T-helper 17 cell (primary cell): ENCODE data around the gene DST. TPM values are rescaled to one million over a fixed set of nuclear protein-coding genes. Genes with fewer than 3 reads are reported as not detected.
"Not testable (repeated sequence)": the region's sequence is repeated elsewhere in the genome, so short reads cannot be mapped to it uniquely, and the experiment has no call there.

ENCODE experiments used
- ATAC-seq: fragments of 150-1000 bp; cut with Tn5 transposase; 2 replicates; pipeline ENCODE4 v1.10.0; 2021; ENCODE audit warnings: mild to moderate bottlenecking, moderate library complexity
- DNase-seq, 3 donors: peaks; one replicate each; pipeline versions ENCODE4 v3.0.0 to v3.0.0-alpha.2; 2020 to 2021
- H3K9me3 ChIP-seq: one replicate; pipeline ENCODE4 v1.7.0; 2013; ENCODE audit warnings: low read length, mild to moderate bottlenecking; ENCODE audit not compliant: control insufficient read depth, poor library complexity, severe bottlenecking
- H3K27ac Mint-ChIP-seq: one replicate; pipeline ENCODE4 v1.8.0; 2022; ENCODE audit warnings: mild to moderate bottlenecking, moderate library complexity, mixed read lengths
- H3K27me3 Mint-ChIP-seq: one replicate; pipeline ENCODE4 v1.8.0; 2022; ENCODE audit warnings: mixed read lengths
- H3K36me3 Mint-ChIP-seq: one replicate; pipeline ENCODE4 v1.8.0; 2022; ENCODE audit warnings: low read depth, mixed read lengths
- H3K4me1 Mint-ChIP-seq: one replicate; pipeline ENCODE4 v1.8.0; 2022; ENCODE audit warnings: mild to moderate bottlenecking, mixed read lengths
- H3K4me3 Mint-ChIP-seq: one replicate; pipeline ENCODE4 v1.8.0; 2022; ENCODE audit warnings: mild to moderate bottlenecking, moderate library complexity, mixed read lengths
- total RNA-seq, 4 donors: library from RNA in 2 of 4; stranded (reverse) in 2 of 4; gene quantifications; one replicate each; pipeline ENCODE4 v1.2.3 and lab custom pipeline; 2022 to 2026

DST gene
- total RNA-seq, 2 donors from 2014 or later, result 12.6 to 29.6 TPM

- no peaks in the 10 kb centered on the region for H3K36me3 Mint-ChIP-seq
- H3K9me3 ChIP-seq, result no peaks in the 10 kb centered on the region
- no peak for ATAC-seq
- no peaks in the 10 kb centered on the region for H3K27me3 Mint-ChIP-seq
- no peak overlapping the region for H3K4me3 Mint-ChIP-seq
- no peak for DNase-seq
- H3K27ac Mint-ChIP-seq, result no peak overlapping the region
- no peaks in the 10 kb centered on the region for H3K4me1 Mint-ChIP-seq
These were observed 145.4 kb downstream of the DST start for GRCh38 chr6:56497240-56497639.

GRCh38 chr6:56496650-56497049, 146.0 kb downstream of the DST start:
- H3K4me1 Mint-ChIP-seq, H3K4me3 Mint-ChIP-seq, H3K27me3 Mint-ChIP-seq, H3K36me3 Mint-ChIP-seq, ATAC-seq, H3K27ac Mint-ChIP-seq, H3K9me3 ChIP-seq, DNase-seq: not testable (repeated sequence)

GRCh38 chr6:56495654-56496053, 147.0 kb downstream of the DST start:
- ATAC-seq (no peak), DNase-seq (no peak)
- no peaks in the 10 kb centered on the region for H3K9me3 ChIP-seq
- Mint-ChIP-seq H3K36me3 (no peaks in the 10 kb centered on the region), H3K4me1 (no peaks in the 10 kb centered on the region), H3K27ac (no peak overlapping the region), H3K27me3 (no peaks in the 10 kb centered on the region), H3K4me3 (no peak overlapping the region)

GRCh38 chr6:56491606-56492328, 150.9 kb downstream of the DST start:
- Mint-ChIP-seq H3K27me3 (no peaks in the 10 kb centered on the region), H3K36me3 (no peaks in the 10 kb centered on the region), H3K4me3 (no peak overlapping the region), H3K27ac (no peak overlapping the region), H3K4me1 (no peaks in the 10 kb centered on the region)
- no peaks in the 10 kb centered on the region for H3K9me3 ChIP-seq
- no peak for DNase-seq
- ATAC-seq, result no peak

DNA sequence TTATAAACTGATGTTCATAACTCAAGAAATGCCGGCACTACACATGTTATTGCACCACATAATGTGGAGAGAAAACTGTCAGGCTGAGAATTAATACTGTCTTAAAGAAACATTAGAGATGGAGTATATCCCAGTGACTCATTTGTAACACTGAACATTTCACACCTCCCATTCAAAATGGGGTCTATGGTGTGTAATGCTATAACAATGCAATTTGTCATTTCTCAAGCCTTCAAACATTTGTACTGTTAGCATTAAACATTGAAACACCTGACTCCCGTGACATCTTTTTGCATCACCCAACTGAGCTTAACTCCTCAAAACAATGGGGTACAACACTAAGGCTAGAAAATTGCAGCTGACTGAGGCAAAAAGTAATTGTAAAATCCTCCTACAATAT, 151.7 kb downstream of the DST start:
- Mint-ChIP-seq H3K36me3 (peaks cover 4% of the 10 kb centered on the region), H3K27ac (no peak overlapping the region), H3K4me1 (no peaks in the 10 kb centered on the region), H3K4me3 (no peak overlapping the region), H3K27me3 (no peaks in the 10 kb centered on the region)
- ATAC-seq (no peak), DNase-seq (no peak)
- H3K9me3 ChIP-seq, result no peaks in the 10 kb centered on the region

DNA sequence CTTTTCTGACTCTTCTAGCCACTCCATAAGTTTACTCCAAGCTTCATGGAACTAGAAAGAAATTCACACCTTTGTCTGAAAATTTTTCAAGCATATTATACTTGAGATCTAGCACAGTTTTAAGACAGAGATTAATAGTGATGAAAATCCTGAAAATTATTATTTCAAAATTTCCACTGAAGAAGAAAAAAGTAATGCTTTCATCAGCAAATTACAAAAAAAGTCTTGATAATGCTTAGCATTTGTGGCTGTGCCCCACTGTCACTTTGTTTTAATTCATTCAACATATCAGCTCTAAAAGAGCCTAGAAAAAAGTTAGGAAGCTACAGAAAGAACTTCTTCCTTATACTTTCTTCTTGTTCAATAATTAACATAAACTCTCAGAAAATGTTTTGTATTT, 153.1 kb downstream of the DST start:
- DNase-seq (no peak), ATAC-seq (no peak)
- H3K4me1 Mint-ChIP-seq, result no peaks in the 10 kb centered on the region
- H3K36me3 Mint-ChIP-seq, result peaks cover 4% of the 10 kb centered on the region
- no peaks in the 10 kb centered on the region for H3K27me3 Mint-ChIP-seq
- no peak overlapping the region for H3K27ac Mint-ChIP-seq
- no peaks in the 10 kb centered on the region for H3K9me3 ChIP-seq
- H3K4me3 Mint-ChIP-seq, result no peak overlapping the region

GRCh38 chr6:56488281-56488680, 154.4 kb downstream of the DST start:
- Mint-ChIP-seq H3K27me3 (no peaks in the 10 kb centered on the region), H3K27ac (no peak overlapping the region), H3K4me1 (no peaks in the 10 kb centered on the region), H3K4me3 (no peak overlapping the region), H3K36me3 (peaks cover 4% of the 10 kb centered on the region)
- no peak for ATAC-seq
- no peak for DNase-seq
- H3K9me3 ChIP-seq, result no peaks in the 10 kb centered on the region

DNA sequence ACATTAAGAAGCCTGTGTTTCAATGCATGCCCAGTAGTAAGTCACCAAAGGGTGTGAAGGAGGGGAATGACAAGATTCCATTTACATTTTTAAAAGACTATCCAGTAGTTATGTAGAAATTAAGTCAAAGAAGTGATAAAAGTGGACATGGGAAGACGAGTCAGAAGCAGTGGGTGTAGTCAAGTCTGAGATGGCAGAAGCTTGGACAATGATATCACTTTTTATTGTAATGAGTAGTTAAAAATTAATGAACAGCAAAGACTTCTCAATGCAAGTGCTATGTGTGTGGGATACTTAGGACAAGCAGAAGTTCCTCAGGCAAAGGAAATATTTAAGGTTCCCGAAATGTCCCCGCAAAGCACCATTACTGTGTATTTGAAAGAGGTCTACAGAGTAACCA, 156.0 kb downstream of the DST start:
- no peaks in the 10 kb centered on the region for H3K9me3 ChIP-seq
- H3K4me1 Mint-ChIP-seq, result no peaks in the 10 kb centered on the region
- DNase-seq, result no peak
- H3K27me3 Mint-ChIP-seq, result no peaks in the 10 kb centered on the region
- H3K4me3 Mint-ChIP-seq, result no peak overlapping the region
- peaks cover 4% of the 10 kb centered on the region for H3K36me3 Mint-ChIP-seq
- H3K27ac Mint-ChIP-seq, result no peak overlapping the region
- no peak for ATAC-seq

- DNase-seq (no peak), ATAC-seq (no peak)
- Mint-ChIP-seq H3K27ac (no peak overlapping the region), H3K27me3 (no peaks in the 10 kb centered on the region), H3K36me3 (peaks cover 4% of the 10 kb centered on the region), H3K4me3 (no peak overlapping the region), H3K4me1 (no peaks in the 10 kb centered on the region)
- H3K9me3 ChIP-seq, result no peaks in the 10 kb centered on the region
These were observed 158.0 kb downstream of the DST start for GRCh38 chr6:56484669-56485068.

- Mint-ChIP-seq H3K36me3 (peaks cover 4% of the 10 kb centered on the region), H3K27ac (no peak overlapping the region), H3K4me1 (no peaks in the 10 kb centered on the region), H3K4me3 (no peak overlapping the region), H3K27me3 (no peaks in the 10 kb centered on the region)
- no peak for ATAC-seq
- no peaks in the 10 kb centered on the region for H3K9me3 ChIP-seq
- DNase-seq, result no peak
These were observed 158.8 kb downstream of the DST start for GRCh38 chr6:56483929-56484328.

DNA sequence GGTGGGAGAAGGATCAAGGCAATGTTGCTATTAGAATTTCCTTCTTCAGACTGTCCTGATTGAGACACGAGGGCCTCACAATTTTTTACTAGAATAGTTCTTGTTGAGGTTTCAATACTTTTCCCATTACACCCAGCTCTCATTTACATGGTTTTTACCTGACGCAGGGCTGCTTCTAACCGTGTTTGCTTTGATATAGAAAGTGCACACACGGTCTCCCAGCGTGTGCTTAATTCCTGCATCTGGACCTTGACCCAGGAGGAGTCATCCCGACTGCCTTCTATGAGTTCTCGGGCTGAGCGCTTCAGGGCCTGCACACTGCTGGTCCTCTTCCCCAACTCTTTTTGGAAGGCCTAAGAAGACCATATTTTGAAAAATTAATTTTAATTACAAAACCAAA, 160.2 kb downstream of the DST start:
- H3K36me3 Mint-ChIP-seq, result peaks cover 4% of the 10 kb centered on the region
- DNase-seq (no peak), ATAC-seq (no peak)
- no peaks in the 10 kb centered on the region for H3K9me3 ChIP-seq
- H3K4me3 Mint-ChIP-seq, result no peak overlapping the region
- no peaks in the 10 kb centered on the region for H3K4me1 Mint-ChIP-seq
- no peaks in the 10 kb centered on the region for H3K27me3 Mint-ChIP-seq
- H3K27ac Mint-ChIP-seq, result no peak overlapping the region

DNA sequence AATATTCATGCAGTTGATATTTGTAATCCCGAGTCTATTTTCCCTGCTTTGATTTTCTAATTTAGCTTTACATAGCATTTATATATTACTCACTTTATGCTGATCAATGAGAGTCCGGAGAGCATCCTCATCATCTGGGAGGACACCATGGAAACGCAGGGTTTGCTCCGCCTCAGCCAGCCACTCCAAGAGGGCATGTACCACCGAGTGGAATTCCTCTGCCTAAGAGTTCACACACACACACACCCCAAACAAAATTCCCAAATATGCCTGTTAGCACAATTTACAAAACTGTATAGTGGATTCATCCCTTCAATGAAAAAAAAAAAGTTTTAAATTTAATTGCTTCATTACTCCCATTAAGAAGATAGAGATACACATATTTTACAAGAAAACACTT, 160.7 kb downstream of the DST start:
- DNase-seq (no peak), ATAC-seq (no peak)
- Mint-ChIP-seq H3K27me3 (no peaks in the 10 kb centered on the region), H3K36me3 (peaks cover 4% of the 10 kb centered on the region), H3K4me1 (no peaks in the 10 kb centered on the region), H3K4me3 (no peak overlapping the region), H3K27ac (no peak overlapping the region)
- no peaks in the 10 kb centered on the region for H3K9me3 ChIP-seq

- peaks cover under 1% of the 10 kb centered on the region for H3K36me3 Mint-ChIP-seq
- H3K27me3 Mint-ChIP-seq, result no peaks in the 10 kb centered on the region
- no peak overlapping the region for H3K27ac Mint-ChIP-seq
- H3K9me3 ChIP-seq, result no peaks in the 10 kb centered on the region
- ATAC-seq (no peak), DNase-seq (no peak)
- no peak overlapping the region for H3K4me3 Mint-ChIP-seq
- H3K4me1 Mint-ChIP-seq, result no peaks in the 10 kb centered on the region
These were observed 161.9 kb downstream of the DST start for GRCh38 chr6:56480654-56481337.

DNA sequence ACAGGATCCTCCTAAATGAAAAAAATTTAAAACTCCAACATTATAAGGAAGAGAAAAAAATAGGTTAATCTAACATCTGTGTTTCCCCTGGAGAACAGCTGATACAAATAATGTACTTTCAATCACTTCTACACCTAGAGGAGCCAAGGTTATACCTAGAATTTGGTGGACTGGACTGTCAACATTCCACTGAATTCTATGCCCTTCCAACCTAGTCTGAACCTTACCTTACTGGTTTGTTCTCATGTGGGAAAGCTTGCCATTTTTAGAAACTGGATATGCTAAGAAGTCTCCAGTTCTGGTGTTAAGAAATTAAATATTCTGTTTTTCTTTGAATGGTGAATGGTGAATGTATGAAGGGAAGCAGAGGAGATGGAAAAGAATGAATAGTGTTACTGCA, 162.4 kb downstream of the DST start:
- H3K27ac Mint-ChIP-seq, result no peak overlapping the region

More for the DNA sequence above, 162.4 kb downstream of the DST start:
- H3K4me1 Mint-ChIP-seq, result no peaks in the 10 kb centered on the region
- DNase-seq (no peak), ATAC-seq (no peak)
- no peaks in the 10 kb centered on the region for H3K9me3 ChIP-seq
- H3K4me3 Mint-ChIP-seq, result no peak overlapping the region
- H3K36me3 Mint-ChIP-seq, result peaks cover 4% of the 10 kb centered on the region
- no peaks in the 10 kb centered on the region for H3K27me3 Mint-ChIP-seq
